K562 (cell line): ENCODE measurements around the gene PRSS27.
"Not testable (repeated sequence)": the region's sequence is repeated elsewhere in the genome, so short reads cannot be mapped to it uniquely, and the experiment has no call there.

Experiments
- CBX2 ChIP-seq: fragments of 200-600 bp; sonication (generic); IDR thresholded peaks from one replicate; pipeline ENCODE4 v1.6.1; 2012; ENCODE audit warnings: mild to moderate bottlenecking, low read length, inconsistent platforms; ENCODE audit not compliant: insufficient read depth, poor library complexity, severe bottlenecking
- CHD7 ChIP-seq: fragments of 200-600 bp; sonication (generic); IDR thresholded peaks from one replicate; pipeline ENCODE4 v1.6.1; 2012; ENCODE audit warnings: mild to moderate bottlenecking, low read depth, low read length, inconsistent platforms
- CTCF ChIP-seq, 3 experiments: IDR thresholded peaks in 2 of 3; conservative IDR thresholded peaks in 1 of 3; 2 replicates each; pipeline ENCODE4 v1.5.1; 2011 to 2012; ENCODE audit warnings: low read length in 3 of 3, mild to moderate bottlenecking in 3 of 3, control low read depth in 2 of 3, improper control_type of control experiment in 1 of 3, inconsistent platforms in 1 of 3, low read depth in 1 of 3, mixed read lengths in 1 of 3, moderate library complexity in 1 of 3; ENCODE audit not compliant: insufficient read depth in 2 of 3
- MAX ChIP-seq: sonication (generic); formaldehyde crosslinking; IDR thresholded peaks from 2 replicates; pipeline ENCODE4 v1.9.0; 2022; ENCODE audit warnings: mild to moderate bottlenecking, missing genetic modification reagents
- PHF8 ChIP-seq: fragments of 200-600 bp; sonication (generic); IDR thresholded peaks from 2 replicates; pipeline ENCODE4 v1.6.1; 2012; ENCODE audit warnings: mixed run types, mild to moderate bottlenecking, inconsistent platforms, low read length, moderate library complexity, borderline replicate concordance
- POLR2AphosphoS5 ChIP-seq: IDR thresholded peaks from 2 replicates; pipeline ENCODE4 v1.6.1; 2011; ENCODE audit warnings: mild to moderate bottlenecking, low read depth, low read length, moderate library complexity; ENCODE audit not compliant: control insufficient read depth, insufficient read depth
- PPARD ChIP-seq: fragments of 250-450 bp; sonication (Bioruptor Pico); IDR thresholded peaks from 2 replicates; pipeline ENCODE4 v1.8.0; 2022; ENCODE audit warnings: inconsistent platforms, mild to moderate bottlenecking, moderate library complexity
- RFX5 ChIP-seq: IDR thresholded peaks from 2 replicates; pipeline ENCODE4 v1.6.1; 2011; ENCODE audit warnings: low read depth, mild to moderate bottlenecking, improper control_type of control experiment, low read length
- SREBF2 ChIP-seq: sonication (generic); formaldehyde crosslinking; IDR thresholded peaks from 2 replicates; pipeline ENCODE4 v1.4.0; 2020; ENCODE audit warnings: mild to moderate bottlenecking, missing genetic modification reagents
- ZC3H8 ChIP-seq: fragments of 450-650 bp; IDR thresholded peaks from 2 replicates; pipeline ENCODE4 v1.6.1; 2017
- ZNF24 ChIP-seq: fragments of 450-650 bp; IDR thresholded peaks from 2 replicates; pipeline ENCODE4 v1.6.1; 2016
- ZNF384 ChIP-seq: IDR thresholded peaks from 2 replicates; pipeline ENCODE4 v1.6.1; 2012; ENCODE audit warnings: low read depth, low read length, improper control_type of control experiment
- ZNF511 ChIP-seq: sonication (generic); formaldehyde crosslinking; IDR thresholded peaks from 2 replicates; pipeline ENCODE4 v1.8.0; 2022; ENCODE audit warnings: mild to moderate bottlenecking, missing genetic modification reagents
- ZNF609 ChIP-seq: sonication (generic); formaldehyde crosslinking; IDR thresholded peaks from 2 replicates; pipeline ENCODE4 v1.8.1; 2023; ENCODE audit warnings: missing genetic modification reagents, mild to moderate bottlenecking, borderline replicate concordance

GRCh38 chr16:2689422-2689821 is 30.6 kb downstream of the PRSS27 start:
- not testable (repeated sequence) for TF ChIP-seq RFX5; ZNF384; ZNF24; ZC3H8; ZNF511 (CRISPR knock-in tag); PPARD; CTCF (IDR thresholded peaks at IDR 0.05 in 2 of 3, conservative IDR thresholded peaks at IDR 0.05 in 1 of 3; ENCODE audit: insufficient read depth in 2 of 3, low read depth in 1 of 3, low read length in 3 of 3); PHF8; POLR2AphosphoS5; ZNF609; CBX2; CHD7; MAX (CRISPR knock-in tag); SREBF2 (CRISPR knock-in tag)
